ENCODE data around the gene MLYCD. TPM values are rescaled to one million over a fixed set of nuclear protein-coding genes. Genes with fewer than 3 reads are reported as not detected.

Gene MLYCD
- total RNA-seq, result 10 to 100 TPM in 3 of 4 donors, 1 to 10 TPM in 1; 9.9 to 17.6 (median 12.2) TPM

GRCh38 chr16:83898463-83899271, at the start of gene MLYCD:
MLYCD (plus strand) TSS chr16:83899115; CDS start chr16:83899145, 30 bp downstream.
- ATAC-seq, result peak; percentile 94
- Histone ChIP-seq H3K36me3 (peaks cover 0 to 7% of the 10 kb centered on the region in 2 donors), H3K4me3 (peak within 1 kb of the TSS; percentile 68 to 95), H3K4me1 (peaks cover 4 to 50% (median 23%) of the 10 kb centered on the region in 3 donors), H3K27me3 (no peaks in the 10 kb centered on the region), H3K27ac (peak within 1 kb of the TSS; percentile 94 to 98 (median 96)), H3K9me3 (no peaks in the 10 kb centered on the region)
- TF ChIP-seq EP300 (IDR thresholded peaks at IDR 0.05) (no peak), CTCF (IDR thresholded peaks at IDR 0.05) (peak in 1 of 4 experiments; percentile 12), POLR2AphosphoS5 (IDR thresholded peaks at IDR 0.05) (peak; percentile 64), POLR2A (IDR thresholded peaks at IDR 0.05) (peak in 1 of 2 donors; percentile 93)
- 46 to 73% methylated on average over 2 to 4 of the region's 69 CpGs for WGBS, 2 donors (ENCODE audit: low coverage in 1 of 2)

GRCh38 chr16:83849421-83849820, 49.5 kb upstream of the MLYCD start:
- TF ChIP-seq CTCF (IDR thresholded peaks at IDR 0.05) (no peak), POLR2A (IDR thresholded peaks at IDR 0.05) (no peak), EP300 (IDR thresholded peaks at IDR 0.05) (no peak), POLR2AphosphoS5 (IDR thresholded peaks at IDR 0.05) (no peak)
- peak; percentile 46 for ATAC-seq
- 71 to 77% methylated on average over 5 of the region's 6 CpGs for WGBS, 2 donors (ENCODE audit: low coverage in 1 of 2)

GRCh38 chr16:83850947-83851346, 48.0 kb upstream of the MLYCD start:
- H3K4me1 ChIP-seq, result no peaks in the 10 kb centered on the region
- WGBS, 2 donors (ENCODE audit: low coverage in 1 of 2), result 68 to 72% methylated on average over 4 to 5 of the region's 5 CpGs
- TF ChIP-seq POLR2AphosphoS5 (IDR thresholded peaks at IDR 0.05) (no peak), POLR2A (IDR thresholded peaks at IDR 0.05) (no peak), CTCF (IDR thresholded peaks at IDR 0.05) (no peak), EP300 (IDR thresholded peaks at IDR 0.05) (no peak)
- H3K27me3 ChIP-seq, result no peaks in the 10 kb centered on the region
- ATAC-seq, result no peak
- no peak overlapping the region for H3K4me3 ChIP-seq
- H3K9me3 ChIP-seq, result no peaks in the 10 kb centered on the region
- no peak overlapping the region for H3K27ac ChIP-seq
- H3K36me3 ChIP-seq, result no peaks in the 10 kb centered on the region

More at GRCh38 chr16:83849421-83849820, 49.5 kb upstream of the MLYCD start:
- Histone ChIP-seq H3K4me3 (no peak overlapping the region), H3K27me3 (no peaks in the 10 kb centered on the region), H3K4me1 (no peaks in the 10 kb centered on the region), H3K36me3 (no peaks in the 10 kb centered on the region), H3K27ac (no peak overlapping the region), H3K9me3 (no peaks in the 10 kb centered on the region)

- Histone ChIP-seq H3K9me3 (no peaks in the 10 kb centered on the region), H3K36me3 (no peaks in the 10 kb centered on the region), H3K4me1 (no peaks in the 10 kb centered on the region), H3K27ac (no peak overlapping the region), H3K4me3 (no peak overlapping the region), H3K27me3 (no peaks in the 10 kb centered on the region)
- ATAC-seq, result no peak
- TF ChIP-seq POLR2AphosphoS5 (IDR thresholded peaks at IDR 0.05) (no peak), EP300 (IDR thresholded peaks at IDR 0.05) (no peak), CTCF (IDR thresholded peaks at IDR 0.05) (no peak), POLR2A (IDR thresholded peaks at IDR 0.05) (no peak)
- 100% methylated on average over 1 of the region's 4 CpGs; no CpG with 5 or more reads in 1 of the 2 donors for WGBS, 2 donors (ENCODE audit: low coverage in 1 of 2)
These were observed 47.4 kb upstream of the MLYCD start for GRCh38 chr16:83851473-83851872.

GRCh38 chr16:83852774-83853173, 46.1 kb upstream of the MLYCD start:
- Histone ChIP-seq H3K27me3 (no peaks in the 10 kb centered on the region), H3K4me1 (no peaks in the 10 kb centered on the region), H3K9me3 (no peaks in the 10 kb centered on the region), H3K27ac (no peak overlapping the region), H3K36me3 (no peaks in the 10 kb centered on the region), H3K4me3 (no peak overlapping the region)
- 60 to 90% methylated on average over 4 of the region's 11 CpGs for WGBS, 2 donors (ENCODE audit: low coverage in 1 of 2)
- TF ChIP-seq EP300 (IDR thresholded peaks at IDR 0.05) (no peak), POLR2AphosphoS5 (IDR thresholded peaks at IDR 0.05) (no peak), POLR2A (IDR thresholded peaks at IDR 0.05) (no peak), CTCF (IDR thresholded peaks at IDR 0.05) (no peak)
- ATAC-seq, result no peak

Data from gastroesophageal sphincter (tissue), 4 donors.